Chondrocyte (in vitro differentiated cells): Measurements from ENCODE around the gene PMF1. TPM values are rescaled to one million over a fixed set of nuclear protein-coding genes. Genes with fewer than 3 reads are reported as not detected.

Experiments used
- DNase-seq: peaks from one replicate; pipeline ENCODE4 v3.0.0; 2021; ENCODE audit warnings: mixed read lengths, low spot score
- H3K27ac Mint-ChIP-seq: one replicate; pipeline ENCODE4 v1.8.0; 2021; ENCODE audit warnings: mild to moderate bottlenecking, moderate library complexity, mixed read lengths; ENCODE audit not compliant: unreplicated experiment
- H3K27me3 Mint-ChIP-seq: 2 replicates; pipeline ENCODE4 v1.8.0; 2021; ENCODE audit warnings: low read depth, mixed read lengths
- H3K36me3 Mint-ChIP-seq: 2 replicates; pipeline ENCODE4 v1.8.0; 2021; ENCODE audit warnings: low read depth, mixed read lengths
- H3K4me1 Mint-ChIP-seq: 2 replicates; pipeline ENCODE4 v1.8.0; 2021; ENCODE audit warnings: low read depth, mild to moderate bottlenecking, mixed read lengths
- H3K4me3 Mint-ChIP-seq: one replicate; pipeline ENCODE4 v1.8.0; 2021; ENCODE audit warnings: mild to moderate bottlenecking, moderate library complexity, mixed read lengths; ENCODE audit not compliant: unreplicated experiment
- H3K9me3 Mint-ChIP-seq: 2 replicates; pipeline ENCODE4 v1.8.0; 2021; ENCODE audit warnings: low read depth, mixed read lengths
- total RNA-seq: library from RNA; stranded (reverse); gene quantifications from 3 replicates; pipeline ENCODE4 v1.2.1, GENCODE V29; 2021
- TF ChIP-seq, protein P1 (sequence below): fragments of 200-600 bp; sonication (generic); IDR thresholded peaks from 2 replicates; pipeline ENCODE4 v1.5.0; 2021; ENCODE audit warnings: antibody characterized with exemption, mild to moderate bottlenecking, moderate library complexity

PMF1 gene
- total RNA-seq, 1 donor from 2014 or later: 38.6 TPM

DNA sequence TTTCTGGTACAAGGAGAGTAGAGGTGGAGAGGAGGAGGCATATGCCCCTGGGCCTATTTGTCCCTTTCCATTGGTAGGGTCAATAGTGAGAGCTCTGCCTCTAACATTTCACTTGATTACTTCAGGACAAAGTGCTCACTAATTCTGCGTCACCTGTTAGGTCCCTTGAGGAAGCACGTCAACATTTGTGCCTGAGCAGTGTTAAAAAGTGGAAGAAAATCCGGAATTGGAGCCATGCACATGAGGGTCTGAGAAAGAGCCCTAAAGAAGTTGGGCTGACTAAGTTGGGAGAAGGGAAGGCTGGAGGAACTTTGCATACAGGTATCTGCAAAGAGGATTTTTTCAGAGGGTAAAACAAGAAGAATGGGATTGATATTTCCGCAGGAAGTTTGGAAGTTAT, 17.0 kb upstream of the PMF1 start:
- no peak overlapping the region for H3K4me3 Mint-ChIP-seq
- no peaks in the 10 kb centered on the region for H3K9me3 Mint-ChIP-seq
- DNase-seq: no peak
- H3K4me1 Mint-ChIP-seq: peaks cover 23% of the 10 kb centered on the region
- H3K36me3 Mint-ChIP-seq: peaks cover 11% of the 10 kb centered on the region
- TF ChIP-seq, protein P1, sequence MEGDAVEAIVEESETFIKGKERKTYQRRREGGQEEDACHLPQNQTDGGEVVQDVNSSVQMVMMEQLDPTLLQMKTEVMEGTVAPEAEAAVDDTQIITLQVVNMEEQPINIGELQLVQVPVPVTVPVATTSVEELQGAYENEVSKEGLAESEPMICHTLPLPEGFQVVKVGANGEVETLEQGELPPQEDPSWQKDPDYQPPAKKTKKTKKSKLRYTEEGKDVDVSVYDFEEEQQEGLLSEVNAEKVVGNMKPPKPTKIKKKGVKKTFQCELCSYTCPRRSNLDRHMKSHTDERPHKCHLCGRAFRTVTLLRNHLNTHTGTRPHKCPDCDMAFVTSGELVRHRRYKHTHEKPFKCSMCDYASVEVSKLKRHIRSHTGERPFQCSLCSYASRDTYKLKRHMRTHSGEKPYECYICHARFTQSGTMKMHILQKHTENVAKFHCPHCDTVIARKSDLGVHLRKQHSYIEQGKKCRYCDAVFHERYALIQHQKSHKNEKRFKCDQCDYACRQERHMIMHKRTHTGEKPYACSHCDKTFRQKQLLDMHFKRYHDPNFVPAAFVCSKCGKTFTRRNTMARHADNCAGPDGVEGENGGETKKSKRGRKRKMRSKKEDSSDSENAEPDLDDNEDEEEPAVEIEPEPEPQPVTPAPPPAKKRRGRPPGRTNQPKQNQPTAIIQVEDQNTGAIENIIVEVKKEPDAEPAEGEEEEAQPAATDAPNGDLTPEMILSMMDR: no peak
- no peaks in the 10 kb centered on the region for H3K27me3 Mint-ChIP-seq
- no peak overlapping the region for H3K27ac Mint-ChIP-seq

DNA sequence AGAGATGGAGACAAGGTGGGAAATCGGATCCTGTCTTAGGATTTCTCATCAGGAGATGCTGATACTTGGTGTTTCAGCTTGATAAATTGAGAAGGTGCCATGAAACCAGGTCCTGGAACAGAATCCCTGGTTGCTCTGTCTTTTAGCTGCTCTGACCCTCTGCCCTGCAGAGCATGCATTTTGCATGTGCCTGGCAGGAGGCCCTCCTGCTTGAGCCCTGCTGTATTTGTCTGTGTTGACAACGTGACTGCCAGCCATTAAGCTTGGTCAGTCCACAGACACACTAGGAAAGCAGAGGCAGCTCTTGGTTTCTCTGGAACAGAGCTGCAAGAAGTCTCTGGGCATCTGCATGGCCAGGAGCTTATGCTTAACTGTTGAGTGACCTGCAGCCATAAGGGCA, 16.4 kb upstream of the PMF1 start:
- Mint-ChIP-seq H3K9me3 (no peaks in the 10 kb centered on the region), H3K4me3 (no peak overlapping the region), H3K27me3 (no peaks in the 10 kb centered on the region), H3K4me1 (peaks cover 23% of the 10 kb centered on the region), H3K27ac (no peak overlapping the region), H3K36me3 (peaks cover 11% of the 10 kb centered on the region)
- DNase-seq: no peak
- TF ChIP-seq, protein P1: no peak

DNA sequence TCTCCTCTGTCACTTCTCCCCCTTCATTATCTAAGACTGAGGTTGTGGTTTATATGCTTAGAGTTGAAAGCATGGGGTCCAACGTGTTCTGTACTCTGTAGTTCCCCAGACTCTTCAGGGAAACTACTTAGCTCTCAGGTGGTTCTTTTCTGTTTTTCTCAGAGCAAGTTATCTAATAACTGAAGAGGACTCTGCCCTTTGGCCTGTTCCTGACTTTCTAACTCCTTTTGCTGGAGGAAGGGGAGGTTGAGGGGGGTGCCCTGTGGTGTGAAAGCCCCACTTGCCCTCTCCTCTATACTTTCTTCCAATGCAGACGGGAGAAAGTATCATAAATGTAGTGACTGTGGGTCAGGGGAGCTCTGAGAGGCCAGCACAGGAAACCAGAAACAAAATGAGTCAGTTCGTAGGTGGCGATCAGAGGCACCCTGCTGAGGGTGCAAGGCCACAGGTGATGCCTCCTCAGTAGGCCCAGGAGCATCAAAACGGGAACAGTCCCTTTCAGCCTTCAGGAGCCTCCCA, 13.9 kb upstream of the PMF1 start:
- Mint-ChIP-seq H3K4me1 (peaks cover 18% of the 10 kb centered on the region), H3K4me3 (no peak overlapping the region), H3K27ac (no peak overlapping the region), H3K27me3 (no peaks in the 10 kb centered on the region), H3K36me3 (peaks cover 11% of the 10 kb centered on the region), H3K9me3 (no peaks in the 10 kb centered on the region)
- TF ChIP-seq, protein P1: no peak
- DNase-seq: no peak

DNA sequence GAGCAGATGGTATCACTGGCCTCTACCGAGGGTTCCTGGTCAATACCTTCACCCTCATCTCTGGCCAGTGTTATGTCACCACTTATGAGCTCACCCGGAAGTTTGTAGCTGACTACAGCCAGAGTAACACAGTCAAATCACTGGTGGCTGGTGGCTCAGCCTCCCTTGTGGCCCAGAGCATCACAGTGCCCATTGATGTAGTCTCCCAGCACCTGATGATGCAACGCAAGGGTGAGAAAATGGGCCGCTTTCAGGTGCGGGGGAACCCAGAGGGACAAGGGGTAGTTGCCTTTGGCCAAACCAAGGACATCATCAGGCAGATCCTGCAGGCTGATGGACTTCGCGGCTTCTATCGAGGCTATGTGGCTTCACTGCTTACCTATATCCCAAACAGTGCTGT, 12.8 kb upstream of the PMF1 start:
- no peak for DNase-seq
- H3K36me3 Mint-ChIP-seq: peaks cover 11% of the 10 kb centered on the region
- peaks cover 7% of the 10 kb centered on the region for H3K4me1 Mint-ChIP-seq
- H3K27me3 Mint-ChIP-seq: no peaks in the 10 kb centered on the region
- no peaks in the 10 kb centered on the region for H3K9me3 Mint-ChIP-seq
- H3K4me3 Mint-ChIP-seq: no peak overlapping the region
- H3K27ac Mint-ChIP-seq: no peak overlapping the region
- TF ChIP-seq, protein P1: no peak

DNA sequence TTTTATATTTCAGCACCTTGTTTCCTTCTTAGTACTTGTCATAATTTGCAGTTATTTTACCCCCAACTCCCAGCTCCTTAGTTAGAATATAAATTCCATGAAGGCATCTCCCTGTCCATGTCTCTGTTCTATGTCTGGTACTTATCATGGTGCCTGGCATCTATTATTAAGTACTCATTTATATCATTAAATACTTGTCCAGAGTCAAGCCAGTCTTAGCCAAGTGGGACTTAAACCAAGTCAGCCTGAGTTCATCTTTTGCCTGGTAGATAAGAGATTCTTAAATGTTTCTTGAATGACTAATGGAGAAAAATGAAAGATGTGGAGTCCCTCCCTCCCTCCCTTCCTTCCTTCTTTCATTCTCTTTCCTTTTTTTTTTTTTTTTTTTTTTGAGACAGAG, 9.5 kb upstream of the PMF1 start:
- Mint-ChIP-seq H3K4me3 (no peak overlapping the region), H3K36me3 (peaks cover 15% of the 10 kb centered on the region), H3K27me3 (no peaks in the 10 kb centered on the region), H3K27ac (no peak overlapping the region), H3K9me3 (no peaks in the 10 kb centered on the region), H3K4me1 (no peaks in the 10 kb centered on the region)
- TF ChIP-seq, protein P1: no peak
- no peak for DNase-seq
